ENCODE data around the gene TMEM184A.

The TMEM184A gene

DNA sequence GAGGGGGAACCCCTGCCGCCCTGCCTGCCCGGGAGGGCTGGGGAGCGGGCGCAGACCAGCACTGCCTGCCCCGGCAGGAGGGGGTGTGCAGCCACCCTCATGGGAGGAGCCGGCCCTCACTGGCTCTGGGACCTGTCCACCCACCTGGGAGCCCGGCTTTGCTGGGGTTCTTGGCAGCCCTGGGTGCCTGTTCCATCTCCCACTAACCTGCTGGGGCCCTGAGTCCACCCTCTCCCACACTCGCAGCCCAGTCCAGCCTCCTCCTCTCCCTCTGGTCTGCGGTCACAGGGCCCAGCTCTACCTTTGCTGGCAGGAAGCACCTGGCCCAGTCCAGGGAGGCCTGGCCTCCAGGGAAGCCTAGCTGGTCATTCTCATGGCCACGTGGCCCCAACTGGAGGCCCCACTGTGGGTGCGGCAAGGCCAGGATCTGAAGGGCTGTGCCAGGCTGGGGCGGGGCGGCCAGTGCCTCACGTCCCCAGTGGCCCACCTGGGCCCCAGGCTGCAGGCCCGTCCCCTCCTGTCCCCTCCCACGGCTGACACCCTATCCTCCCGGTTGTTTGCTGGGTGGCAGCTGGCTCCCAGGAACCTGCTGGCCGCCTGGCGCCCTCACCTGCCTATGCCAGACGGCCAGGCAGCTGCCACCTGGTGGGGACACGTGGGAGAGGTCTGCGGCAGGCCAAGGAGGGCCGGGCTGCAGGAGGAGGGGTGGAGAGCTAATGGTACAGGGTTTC, at the start of gene TMEM184A:
TSS of gene TMEM184A (minus strand) at position 393 of the 731 bp plus-strand sequence. CDS start 721 bp downstream, outside the sequence.
- DNase-seq, result peak; percentile 38 to 51

DNA sequence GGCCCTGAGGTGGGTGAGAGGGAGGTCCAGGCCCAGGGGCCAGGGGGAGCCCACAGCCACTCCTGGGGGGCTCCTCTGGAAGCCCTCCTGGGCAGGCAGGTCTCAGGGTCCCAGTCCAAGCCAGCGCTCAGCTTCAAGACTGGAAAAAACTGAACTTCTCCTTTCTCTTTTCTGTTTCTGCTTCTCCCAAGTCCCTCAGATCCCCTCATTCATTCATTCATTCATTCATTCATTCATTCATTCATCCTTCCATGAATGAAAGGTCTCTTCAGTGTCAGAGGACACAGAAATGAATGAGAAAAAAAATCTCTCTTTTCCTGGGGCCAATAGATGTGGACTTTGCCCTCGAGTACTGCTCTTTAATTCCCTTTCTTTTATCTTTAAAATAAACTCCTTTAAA, 48.4 kb upstream of the TMEM184A start:
- no peak for DNase-seq

DNA sequence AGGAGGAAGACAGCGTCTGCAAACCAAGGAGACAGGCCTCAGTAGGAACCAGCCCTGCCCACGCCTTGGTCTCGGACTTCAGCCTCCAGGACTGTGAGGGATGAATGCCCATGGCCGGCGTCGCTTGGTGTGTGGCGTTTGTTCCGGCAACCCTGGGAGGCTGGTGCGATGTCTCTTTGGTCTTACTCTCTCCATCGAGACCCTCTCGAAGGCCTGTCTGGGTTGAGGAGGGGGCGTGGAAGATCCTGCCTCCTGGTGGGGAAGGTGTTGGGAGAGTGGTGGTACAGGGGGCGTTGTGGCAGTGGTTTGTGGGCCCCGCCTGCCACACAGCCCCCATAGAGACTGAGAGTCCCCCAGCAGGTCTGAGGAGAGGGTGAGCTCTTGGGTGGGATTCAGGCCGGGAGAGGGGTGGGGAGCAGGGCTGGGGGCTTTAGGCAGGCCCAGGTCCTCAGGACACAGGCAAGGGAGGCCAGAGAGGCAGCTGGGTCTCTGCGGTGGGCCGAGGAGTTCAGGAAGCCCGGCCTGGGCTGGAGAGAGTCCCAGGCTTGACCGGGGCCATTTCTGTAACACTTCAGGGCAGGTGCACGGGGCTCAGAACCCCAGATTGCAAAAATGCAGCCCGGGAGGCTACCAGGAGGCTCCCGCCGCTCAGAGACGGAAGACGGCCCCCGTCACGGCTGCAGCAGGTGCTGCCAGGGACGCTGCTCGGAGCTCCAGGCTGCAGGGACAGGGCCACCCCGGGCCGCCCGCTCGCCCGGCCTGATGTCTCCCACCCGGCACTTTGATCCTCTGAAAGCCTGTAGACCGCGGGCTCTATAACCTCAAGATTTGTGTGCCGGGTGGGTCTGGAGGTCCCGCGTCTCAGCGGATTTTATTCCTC, 47.6 kb upstream of the TMEM184A start:
- no peak for DNase-seq

DNA sequence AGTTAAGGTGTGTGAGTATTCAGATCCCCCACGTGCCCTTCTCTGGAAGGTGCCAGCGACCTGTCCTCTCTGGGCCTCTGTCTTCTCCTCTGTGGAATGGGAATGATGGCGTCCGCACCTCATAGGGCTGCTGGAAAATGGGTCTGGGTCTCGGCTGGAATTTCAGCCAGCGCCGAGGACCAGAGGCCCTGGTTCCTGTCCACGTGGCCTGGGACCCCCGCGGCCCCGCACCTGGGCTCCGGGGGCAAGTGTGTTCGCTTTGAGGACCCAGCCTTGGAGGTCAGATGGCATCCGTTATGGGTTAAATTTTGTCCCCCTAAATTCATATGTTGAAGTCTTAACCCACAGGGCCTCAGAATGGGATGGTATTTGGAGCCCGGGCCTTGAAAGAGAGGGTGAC, 46.4 kb upstream of the TMEM184A start:
- DNase-seq, result no peak

DNA sequence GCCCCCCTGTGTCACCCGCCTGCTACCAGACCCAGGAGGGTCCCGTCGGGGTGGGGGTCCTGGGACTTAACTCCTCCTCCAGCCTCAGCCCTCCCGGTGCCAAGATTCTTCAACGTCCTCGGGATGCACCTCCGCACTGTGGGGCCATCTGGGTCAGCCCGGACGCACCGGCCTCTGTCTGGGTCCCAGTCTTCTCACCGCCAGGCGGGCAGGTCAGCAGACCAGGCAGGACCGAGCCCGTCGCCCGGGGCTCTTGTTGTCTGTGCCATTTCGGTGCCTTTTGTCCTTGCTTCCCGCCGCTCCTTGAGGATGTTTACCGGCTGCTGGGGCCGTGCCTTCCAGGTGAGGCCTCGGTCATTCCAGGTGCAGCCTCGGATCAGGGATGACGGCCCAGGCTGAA, 46.0 kb upstream of the TMEM184A start:
- DNase-seq, result no peak

DNA sequence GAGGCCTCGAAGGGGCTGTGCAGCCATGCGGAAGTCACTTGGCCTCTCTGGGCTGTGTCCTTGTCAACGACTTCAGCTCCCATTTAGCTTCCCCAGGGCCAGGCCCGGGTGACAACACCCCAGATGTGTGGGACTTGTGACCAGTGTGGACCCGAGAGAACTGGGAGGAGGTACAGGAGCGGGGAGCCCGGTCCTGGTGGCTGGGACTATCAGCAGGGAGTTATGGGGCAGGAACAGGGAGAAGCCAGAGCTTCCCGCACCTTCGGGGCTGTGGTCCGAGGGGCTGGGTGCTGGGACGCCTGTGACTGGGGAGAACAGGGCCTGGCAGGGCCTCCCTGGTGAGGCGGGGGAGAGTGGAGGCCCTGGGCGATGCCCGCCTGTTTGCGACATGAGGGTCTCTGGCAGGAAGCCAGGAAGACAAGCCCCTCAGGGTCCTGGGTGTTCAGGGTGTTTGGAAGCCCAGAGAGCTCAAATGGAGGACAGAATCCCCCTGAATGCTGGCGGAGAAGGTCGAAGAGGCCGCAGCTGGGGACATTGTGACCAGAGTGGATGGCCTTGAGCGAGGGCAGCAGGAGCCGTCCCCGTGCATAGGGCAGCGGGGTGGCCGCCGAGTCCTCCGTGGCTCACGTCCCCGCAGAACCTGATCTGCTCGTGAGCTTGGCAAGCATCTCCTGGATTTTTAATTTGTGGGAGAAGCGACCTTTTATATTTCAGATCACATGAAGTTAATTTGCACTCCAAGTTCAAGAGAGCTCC, 43.8 kb upstream of the TMEM184A start:
- DNase-seq, result no peak

DNA sequence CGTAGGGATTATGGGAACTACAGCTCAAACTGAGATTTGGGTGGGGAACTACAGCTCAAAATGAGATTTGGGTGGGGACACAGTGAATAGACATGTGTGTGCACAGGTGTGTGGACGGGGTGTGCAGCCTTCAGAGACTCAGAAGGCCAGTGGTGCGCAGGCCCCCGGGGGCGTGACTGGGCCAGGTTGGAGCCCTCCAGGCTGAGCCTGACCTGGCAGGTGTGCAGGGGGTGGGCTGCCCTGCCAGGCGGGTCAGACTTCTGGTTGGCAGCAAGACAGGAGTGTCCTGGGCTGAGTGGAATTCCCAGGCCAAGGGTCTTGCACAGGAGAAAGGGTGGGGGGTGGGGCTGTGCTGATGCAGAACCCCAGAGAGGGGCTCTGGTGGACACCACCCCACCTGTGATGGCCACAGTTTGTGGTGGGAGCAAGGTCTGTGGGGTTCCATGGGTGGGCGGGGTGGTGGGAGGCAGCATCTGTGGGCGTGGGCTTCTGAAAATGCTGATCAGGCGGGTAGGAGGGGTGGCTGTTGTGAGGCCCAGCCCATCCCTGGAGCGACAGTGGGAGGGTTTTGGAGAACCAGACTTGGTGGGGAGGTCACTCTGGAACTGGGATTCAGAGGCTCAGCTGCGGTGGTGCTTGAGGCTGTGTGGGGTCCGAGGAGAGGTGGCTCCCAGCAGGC, 43.1 kb upstream of the TMEM184A start:
- DNase-seq, result no peak

DNA sequence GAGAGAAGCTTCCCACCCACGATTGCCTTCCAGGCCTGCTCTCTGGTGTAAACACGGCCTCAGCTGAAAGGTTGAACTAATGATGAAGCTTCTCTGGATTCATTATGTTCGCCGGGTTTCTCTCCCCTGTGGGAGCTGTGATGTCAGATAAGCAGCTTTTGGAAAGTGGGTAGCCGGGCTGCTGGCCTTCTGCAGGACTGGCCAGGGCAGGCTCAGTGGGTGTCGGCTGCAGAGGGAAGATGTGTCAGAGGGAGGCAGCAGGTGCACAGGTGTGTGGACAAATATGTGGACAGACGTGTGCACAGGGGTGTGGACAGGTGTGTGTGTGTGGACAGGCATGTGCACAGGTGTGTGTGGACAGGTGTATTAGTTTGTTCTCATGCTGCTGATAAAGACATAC, 42.3 kb upstream of the TMEM184A start:
- no peak for DNase-seq

DNA sequence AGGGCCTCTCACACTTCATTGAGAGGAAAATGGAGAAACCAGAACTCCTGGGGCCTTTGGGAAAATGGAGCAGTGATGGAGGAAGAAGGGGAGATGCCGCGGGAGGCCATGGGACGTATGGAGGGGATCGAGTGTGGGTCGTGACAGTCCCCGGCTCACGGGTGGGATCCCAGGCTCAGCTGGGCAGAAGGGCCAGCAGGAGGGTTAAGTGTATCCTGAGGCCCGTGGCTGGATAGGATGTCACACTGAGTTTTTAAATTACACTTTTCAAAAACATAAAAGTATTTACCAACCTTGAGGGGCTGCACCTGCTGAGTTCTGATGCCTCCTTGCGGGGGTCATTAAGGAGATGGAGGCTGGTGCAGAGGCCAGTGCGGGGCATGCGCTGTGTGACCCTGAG, 41.8 kb upstream of the TMEM184A start:
- no peak for DNase-seq

DNA sequence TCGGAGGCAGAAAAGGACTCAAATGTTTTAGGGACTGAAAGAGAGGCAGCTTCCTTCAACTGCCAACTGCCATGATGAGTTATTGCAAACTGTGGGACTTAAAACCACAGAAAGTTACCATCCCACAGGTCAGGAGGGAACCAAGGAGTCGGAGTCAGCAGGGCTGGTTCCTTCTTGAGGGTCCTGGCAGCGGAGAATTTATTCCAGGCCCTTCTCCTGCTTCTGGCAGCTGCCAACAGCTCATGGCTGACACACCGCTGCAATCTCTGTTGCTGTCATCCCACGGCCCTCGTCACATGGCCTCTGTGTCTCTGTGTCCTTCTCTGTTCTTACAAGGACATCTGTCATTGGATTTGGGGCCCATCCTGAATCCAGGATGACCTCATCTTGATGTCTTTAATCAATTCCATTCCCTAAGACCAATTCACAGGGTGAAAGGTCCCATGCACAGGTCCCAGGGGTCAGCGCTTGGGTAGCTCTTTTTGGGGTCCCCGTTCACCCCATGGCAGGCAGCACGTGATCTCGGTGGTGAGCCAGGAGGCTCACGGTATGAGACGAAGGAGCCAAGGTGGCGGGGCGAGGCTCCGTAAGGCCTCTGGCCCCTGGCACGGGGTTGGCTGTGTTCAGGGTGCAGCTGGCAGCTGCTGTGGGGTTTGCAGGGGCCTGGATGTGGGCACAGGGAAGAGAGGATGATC, 41.2 kb upstream of the TMEM184A start:
- DNase-seq, result no peak

DNA sequence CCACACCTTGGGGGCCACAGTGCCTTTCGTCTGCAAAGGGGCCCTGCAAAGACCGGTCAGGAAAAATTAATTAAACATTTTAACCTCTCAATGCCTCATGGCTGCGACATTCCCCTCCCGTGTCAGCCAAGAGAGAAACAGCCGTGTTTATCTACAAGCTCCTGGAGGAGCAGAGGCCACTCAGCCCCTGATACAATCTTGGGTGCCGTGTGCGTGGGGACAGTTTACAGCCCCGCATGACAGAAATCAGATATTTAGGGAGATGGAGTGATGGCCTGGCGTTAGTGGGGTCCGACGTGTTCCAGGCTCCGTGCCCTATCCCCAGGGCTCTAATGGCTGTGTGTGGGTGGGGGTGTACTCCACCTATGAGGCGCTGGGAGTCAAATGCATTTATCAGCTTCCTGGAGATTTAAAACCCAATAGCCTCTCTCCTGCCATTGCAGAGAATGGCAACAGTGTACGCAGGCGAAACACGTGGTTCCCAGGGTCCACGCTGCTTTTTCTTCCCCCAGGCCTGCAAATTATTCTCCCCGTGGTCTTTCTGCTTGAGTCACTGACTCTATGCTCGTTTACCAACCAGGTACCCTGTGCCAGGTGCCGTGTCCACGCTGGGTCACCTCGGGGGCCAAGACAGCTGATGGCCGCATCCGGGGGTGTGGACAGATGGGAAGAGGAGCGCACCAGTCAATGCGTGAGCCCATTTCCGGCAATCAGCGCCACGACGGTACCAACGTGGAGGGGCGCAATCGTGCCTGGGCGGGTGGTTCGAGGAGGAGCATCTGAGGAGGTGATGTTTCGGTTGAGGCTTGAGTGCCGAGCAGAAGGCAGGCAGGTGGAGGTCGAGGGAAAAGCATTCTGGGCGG, 40.4 kb upstream of the TMEM184A start:
- no peak for DNase-seq

DNA sequence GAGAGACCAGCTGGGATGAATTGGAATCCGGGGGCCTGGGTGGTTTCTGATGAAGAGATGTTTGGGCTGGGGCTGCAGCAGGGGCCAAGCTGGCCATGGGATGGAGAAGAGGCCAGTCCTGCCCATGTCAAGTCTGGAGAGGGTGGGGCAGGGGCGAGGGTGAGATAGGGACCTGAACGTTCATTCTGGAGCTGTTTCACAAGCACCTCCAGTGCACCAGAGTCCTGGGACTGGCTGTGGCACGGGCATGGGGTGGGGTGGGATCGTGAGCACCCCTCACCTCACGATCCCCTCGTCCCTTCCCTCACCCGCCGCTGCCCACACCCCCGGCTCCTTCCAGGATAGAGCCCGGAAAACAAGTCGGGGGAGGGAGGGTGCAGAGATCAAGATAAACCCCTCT, 39.6 kb upstream of the TMEM184A start:
- no peak for DNase-seq

DNA sequence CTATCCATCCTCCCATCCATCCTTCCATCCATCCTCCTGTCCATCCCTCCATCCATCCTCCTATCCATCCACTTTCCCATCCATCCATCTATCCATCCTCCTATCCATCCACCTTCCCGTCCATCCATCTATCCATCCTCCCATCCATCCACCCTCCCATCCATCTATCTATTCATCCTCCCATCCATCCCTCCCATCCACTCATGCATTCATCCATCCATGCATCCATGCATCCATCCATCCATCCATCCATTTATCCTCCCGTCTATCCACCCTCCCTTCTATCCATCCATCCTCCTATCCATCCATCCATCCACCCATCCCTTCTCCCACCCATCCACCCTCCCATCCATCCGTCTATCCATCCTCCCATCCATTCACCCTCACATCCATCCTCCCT, 39.0 kb upstream of the TMEM184A start:
- no peak for DNase-seq

DNA sequence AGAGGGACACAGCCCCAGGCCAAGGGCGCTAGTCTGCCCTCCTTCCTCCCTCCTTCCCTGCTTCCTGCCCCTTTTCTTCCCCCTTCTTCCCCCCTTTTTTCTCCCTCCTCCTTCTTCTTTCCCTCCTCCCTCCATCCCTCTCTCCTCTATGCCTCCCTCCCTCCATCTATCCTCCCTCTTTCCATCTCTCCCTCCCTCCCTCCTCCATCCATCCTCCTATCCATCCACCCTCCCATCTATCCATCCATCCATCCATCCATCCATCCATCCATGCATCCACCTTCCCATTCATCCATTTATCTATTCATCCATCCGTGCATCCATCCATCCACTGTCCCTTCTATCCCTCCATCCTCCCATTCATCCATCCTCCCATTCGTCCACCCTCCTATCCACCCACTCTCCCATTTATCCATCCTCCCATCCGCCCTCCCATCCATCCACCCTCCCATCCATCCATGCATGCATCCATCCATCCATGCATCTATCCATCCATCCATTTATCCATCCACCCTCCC, 38.0 kb upstream of the TMEM184A start:
- no peak for DNase-seq

DNA sequence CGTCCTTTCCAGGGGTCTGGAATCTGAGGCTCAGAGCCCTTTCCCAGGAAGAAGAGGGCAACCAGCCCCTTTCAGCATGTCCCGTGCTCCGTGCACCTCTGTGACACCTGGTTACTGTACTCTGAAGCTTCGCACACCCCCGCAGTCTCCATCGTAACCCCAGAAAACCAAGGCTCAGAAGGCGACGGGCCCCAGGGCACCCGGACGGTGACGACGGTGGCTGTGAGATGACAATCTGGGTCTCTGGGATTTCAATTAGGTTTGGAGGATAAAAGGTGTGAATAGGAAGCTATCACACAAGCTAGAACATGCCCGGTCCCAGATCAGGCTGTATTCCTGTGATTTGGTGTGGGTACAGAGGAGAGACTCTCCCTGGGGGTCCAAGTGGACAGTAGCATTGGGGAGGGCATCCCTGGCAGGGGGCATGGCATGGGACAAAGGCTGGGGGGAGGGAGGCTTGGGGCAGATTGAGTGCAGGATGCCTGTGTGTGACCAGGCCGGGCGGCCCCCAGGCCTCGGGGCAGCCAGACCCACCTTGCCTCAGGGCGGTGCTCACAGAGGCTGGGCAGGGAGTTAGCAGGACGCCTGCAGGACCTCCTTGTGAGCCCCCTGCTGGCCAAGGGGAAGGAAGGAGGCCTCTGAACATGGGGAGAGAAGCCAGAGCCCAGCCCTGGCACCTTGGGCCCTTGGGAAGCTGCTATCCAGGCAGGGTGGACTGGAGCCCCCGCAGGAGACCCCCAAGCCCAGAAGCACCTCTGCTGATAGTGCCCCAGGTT, 37.3 kb upstream of the TMEM184A start:
- DNase-seq, result no peak

DNA sequence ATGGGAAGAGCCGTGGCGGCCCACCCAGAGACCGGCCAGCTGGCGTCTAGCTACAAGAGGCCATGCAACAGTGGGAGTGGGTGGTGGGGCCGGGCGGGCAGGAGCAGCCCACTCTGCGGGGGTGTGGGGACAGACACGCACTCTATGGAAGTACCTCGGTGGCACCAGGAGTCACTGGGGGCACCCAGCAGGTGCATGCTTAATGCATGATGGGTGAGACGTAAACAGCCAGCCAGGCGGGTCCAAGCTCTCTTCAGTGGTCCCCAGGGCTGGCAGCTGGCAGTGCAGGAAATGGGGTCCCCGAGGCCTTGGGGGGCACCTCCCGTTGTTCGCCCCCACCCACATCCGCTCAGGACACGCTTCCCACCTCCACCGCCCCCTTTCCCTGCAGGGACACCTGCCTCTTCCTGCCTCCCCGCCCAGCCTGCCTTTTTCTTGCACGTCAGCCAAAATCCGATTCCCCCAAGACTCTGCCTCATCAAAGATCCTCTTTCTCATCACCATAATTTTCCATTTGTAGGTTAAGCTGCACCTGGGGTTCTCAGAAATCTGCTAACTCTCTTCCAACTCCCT, 36.4 kb upstream of the TMEM184A start:
- no peak for DNase-seq

DNA sequence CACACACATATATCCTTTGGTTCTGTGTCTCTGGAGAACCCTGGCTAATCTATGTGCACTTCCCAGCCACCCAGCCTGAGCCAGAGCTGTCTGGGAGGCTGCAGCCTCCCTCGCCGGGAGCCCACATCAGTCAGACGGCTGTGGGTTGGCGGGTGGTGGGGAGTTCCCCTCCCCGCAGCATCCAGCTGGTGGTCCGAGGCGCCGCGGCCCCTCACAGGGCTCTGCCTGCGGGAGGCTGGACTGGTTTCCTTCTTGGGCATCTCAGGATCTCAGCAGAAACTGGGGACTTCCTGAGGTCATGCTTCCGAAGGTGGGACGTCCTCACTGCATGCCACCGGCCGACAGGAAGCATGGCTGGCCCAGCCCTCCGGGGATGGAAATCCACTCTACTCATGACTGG, 35.9 kb upstream of the TMEM184A start:
- DNase-seq, result no peak

DNA sequence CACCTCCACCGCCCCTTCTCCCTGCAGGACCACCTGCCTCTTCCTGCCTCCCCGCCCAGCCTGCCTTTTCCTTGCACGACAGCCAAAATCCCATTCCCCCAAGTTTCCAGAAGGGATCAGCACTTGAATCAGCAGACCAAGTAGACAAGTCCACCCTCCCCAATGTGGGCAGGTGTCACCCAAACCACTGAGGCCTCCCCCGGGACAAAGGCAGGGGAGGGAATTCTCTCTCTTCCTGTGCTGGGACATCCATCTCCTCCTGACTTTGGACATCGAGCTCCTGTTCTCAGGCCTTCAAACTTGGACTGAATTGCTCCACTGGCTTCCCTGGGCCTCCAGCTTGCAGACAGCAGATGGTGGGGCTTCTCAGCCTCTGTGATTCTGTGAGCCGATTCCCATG, 35.4 kb upstream of the TMEM184A start:
- DNase-seq, result no peak

DNA sequence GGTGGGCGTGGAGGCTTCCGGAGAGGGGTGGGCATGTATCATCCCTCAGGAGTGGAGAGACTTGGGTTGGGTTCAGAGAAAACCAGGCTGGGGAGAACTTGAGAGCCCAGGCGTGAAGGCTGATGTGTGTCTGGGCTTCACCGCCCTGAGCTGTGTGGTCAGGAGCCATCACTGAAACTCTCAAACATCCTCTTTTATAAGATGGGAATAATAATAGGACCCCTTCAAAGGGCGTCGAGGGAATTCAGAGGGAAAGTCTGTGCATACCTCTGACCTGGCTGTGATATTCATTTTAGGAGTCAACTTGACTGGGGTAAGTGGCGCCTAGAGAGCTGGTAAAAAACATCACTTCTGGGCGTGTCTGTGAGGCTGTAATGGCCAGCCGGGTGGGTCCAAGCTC, 34.9 kb upstream of the TMEM184A start:
- no peak for DNase-seq

DNA sequence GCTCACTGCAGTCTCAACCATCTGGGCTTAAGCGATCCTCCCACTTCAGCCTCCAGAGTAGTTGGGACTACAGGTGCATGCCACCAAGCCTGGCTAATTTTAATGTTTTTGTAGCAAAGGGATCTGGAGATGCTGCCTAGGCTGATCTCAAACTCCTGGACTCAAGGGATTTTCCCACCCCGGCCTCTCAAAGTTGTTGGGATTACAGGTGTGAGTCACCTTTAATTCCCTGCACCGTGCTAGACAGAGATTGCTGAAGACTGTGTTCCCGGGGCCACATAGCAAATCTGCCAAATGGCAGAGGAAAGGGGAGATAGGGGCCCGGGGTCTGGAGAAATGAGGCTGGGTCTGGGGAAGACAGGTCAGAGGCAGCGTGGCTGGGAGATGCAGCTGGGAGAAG, 34.5 kb upstream of the TMEM184A start:
- DNase-seq, result no peak

All from CD4-positive, alpha-beta T cell treated with Interferon alpha-2 for 1 hour (primary cell).